Mesothelial cell of epicardium (in vitro differentiated cells): Measurements from ENCODE around the gene RFX3. TPM values are rescaled to one million over a fixed set of nuclear protein-coding genes. Genes with fewer than 3 reads are reported as not detected.

ENCODE experiments used
- DNase-seq, 2 experiments: peaks; one replicate each; pipeline ENCODE4 v3.0.0; 2021; ENCODE audit warnings: low spot score in 2 of 2; ENCODE audit not compliant: unreplicated experiment in 2 of 2
- H3K27ac Mint-ChIP-seq: 2 replicates; pipeline ENCODE4 v1.8.0; 2021; ENCODE audit warnings: mixed read lengths
- H3K27me3 Mint-ChIP-seq: 2 replicates; pipeline ENCODE4 v1.8.0; 2021; ENCODE audit warnings: low read depth, mixed read lengths
- H3K36me3 Mint-ChIP-seq: 2 replicates; pipeline ENCODE4 v1.8.0; 2021; ENCODE audit warnings: mixed read lengths
- H3K4me1 Mint-ChIP-seq: 2 replicates; pipeline ENCODE4 v1.8.0; 2021; ENCODE audit warnings: mixed read lengths
- H3K4me3 Mint-ChIP-seq: 2 replicates; pipeline ENCODE4 v1.8.0; 2021; ENCODE audit warnings: mild to moderate bottlenecking, moderate library complexity, mixed read lengths
- H3K9me3 Mint-ChIP-seq: 2 replicates; pipeline ENCODE4 v1.8.0; 2021; ENCODE audit warnings: mixed read lengths
- total RNA-seq: library from RNA; stranded (reverse); gene quantifications from 3 replicates; pipeline ENCODE4 v1.2.1, GENCODE V29; 2021
- TF ChIP-seq, protein P1 (sequence below): fragments of 200-600 bp; sonication (generic); IDR thresholded peaks from one replicate; pipeline ENCODE4 v1.5.0; 2021; ENCODE audit warnings: antibody characterized with exemption; ENCODE audit not compliant: unreplicated experiment

Gene RFX3
- total RNA-seq, 1 donor from 2014 or later = 42.5 TPM

DNA sequence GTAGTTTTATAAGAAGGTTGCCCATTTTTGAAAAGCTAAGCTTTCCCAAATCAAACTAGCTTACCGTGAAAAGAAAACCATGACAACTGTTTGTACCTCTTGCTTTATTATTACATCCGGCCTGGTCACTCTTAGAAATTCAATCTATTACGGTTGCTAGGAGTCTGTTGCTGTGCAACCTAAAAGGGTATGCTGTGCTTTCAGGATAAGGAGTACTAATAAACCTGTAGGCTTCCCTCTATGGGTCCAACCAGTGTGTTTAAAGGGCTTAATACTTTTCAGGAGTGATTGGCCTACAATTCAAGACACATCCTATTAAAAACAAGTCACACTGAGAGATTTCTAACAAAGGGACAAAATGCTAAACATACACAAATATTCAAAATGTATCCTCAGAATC, 27.1 kb downstream of the RFX3 start:
- TF ChIP-seq, protein P1, sequence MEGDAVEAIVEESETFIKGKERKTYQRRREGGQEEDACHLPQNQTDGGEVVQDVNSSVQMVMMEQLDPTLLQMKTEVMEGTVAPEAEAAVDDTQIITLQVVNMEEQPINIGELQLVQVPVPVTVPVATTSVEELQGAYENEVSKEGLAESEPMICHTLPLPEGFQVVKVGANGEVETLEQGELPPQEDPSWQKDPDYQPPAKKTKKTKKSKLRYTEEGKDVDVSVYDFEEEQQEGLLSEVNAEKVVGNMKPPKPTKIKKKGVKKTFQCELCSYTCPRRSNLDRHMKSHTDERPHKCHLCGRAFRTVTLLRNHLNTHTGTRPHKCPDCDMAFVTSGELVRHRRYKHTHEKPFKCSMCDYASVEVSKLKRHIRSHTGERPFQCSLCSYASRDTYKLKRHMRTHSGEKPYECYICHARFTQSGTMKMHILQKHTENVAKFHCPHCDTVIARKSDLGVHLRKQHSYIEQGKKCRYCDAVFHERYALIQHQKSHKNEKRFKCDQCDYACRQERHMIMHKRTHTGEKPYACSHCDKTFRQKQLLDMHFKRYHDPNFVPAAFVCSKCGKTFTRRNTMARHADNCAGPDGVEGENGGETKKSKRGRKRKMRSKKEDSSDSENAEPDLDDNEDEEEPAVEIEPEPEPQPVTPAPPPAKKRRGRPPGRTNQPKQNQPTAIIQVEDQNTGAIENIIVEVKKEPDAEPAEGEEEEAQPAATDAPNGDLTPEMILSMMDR = no peak
- Mint-ChIP-seq H3K9me3 (no peaks in the 10 kb centered on the region), H3K27ac (no peak overlapping the region), H3K36me3 (peaks cover 2% of the 10 kb centered on the region), H3K4me1 (peaks cover 29% of the 10 kb centered on the region), H3K27me3 (no peaks in the 10 kb centered on the region), H3K4me3 (no peak overlapping the region)
- no peak for DNase-seq

DNA sequence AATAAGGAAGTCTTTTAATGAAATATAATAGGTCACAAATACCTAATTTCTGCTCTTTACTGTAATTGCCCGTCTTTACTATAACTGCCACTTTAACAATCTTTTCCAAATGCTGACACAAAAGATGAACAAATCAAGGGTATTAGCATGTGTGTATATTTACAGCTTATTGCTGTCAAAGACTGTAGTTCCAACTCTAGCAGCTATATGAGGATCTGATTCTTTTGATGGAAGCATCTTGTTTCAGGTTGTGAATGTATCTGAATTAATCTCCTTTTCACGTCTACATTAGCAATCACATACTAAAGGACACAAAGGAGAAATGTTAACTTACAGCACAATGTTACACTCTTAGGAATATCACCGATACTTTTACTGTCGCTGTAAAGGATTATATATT, 27.9 kb downstream of the RFX3 start:
- H3K4me1 Mint-ChIP-seq = peaks cover 29% of the 10 kb centered on the region
- H3K4me3 Mint-ChIP-seq = no peak overlapping the region
- no peak for DNase-seq
- no peaks in the 10 kb centered on the region for H3K9me3 Mint-ChIP-seq
- TF ChIP-seq, protein P1 = no peak
- peaks cover 2% of the 10 kb centered on the region for H3K36me3 Mint-ChIP-seq
- H3K27ac Mint-ChIP-seq = no peak overlapping the region
- H3K27me3 Mint-ChIP-seq = no peaks in the 10 kb centered on the region

DNA sequence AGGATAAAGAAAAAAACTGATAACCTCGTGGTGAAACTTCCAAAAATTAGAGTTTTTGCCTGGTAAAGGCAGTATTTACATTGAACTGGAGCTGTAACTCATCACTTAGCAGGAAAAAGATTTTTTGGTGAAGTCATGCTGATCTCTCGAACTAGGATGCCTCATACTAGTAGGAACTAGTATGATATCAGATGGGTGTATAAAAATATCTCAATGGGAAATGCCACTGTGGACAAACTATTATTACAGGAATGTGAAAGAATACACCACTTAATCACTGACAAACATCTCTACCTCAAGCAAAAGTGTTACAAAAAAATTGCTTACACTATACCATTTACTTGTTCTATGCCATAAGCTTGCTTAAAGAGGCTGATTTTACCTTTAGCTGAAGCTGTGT, 28.4 kb downstream of the RFX3 start:
- peaks cover 2% of the 10 kb centered on the region for H3K36me3 Mint-ChIP-seq

DNA sequence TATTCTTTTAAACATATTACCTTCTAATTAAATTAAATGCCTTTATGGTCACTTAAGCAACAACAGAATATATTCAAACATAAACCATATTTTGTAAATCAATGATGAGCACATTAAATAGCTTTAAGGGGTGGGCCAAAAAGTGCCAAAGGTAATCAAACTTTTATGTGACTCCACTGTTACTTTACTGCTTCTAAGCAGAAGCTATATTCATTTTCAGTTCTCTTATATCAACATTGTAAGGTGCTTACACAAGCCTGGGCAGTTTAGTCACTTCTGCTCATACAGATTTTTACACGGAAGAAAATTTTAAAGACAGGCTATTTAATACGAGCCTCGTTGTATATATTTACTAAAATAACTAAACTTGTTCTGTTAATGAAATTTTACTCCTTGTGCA, 29.9 kb downstream of the RFX3 start:
- TF ChIP-seq, protein P1 = no peak
- no peak overlapping the region for H3K4me3 Mint-ChIP-seq
- H3K4me1 Mint-ChIP-seq = peaks cover 29% of the 10 kb centered on the region
- no peak for DNase-seq
- H3K27ac Mint-ChIP-seq = no peak overlapping the region
- H3K36me3 Mint-ChIP-seq = peaks cover 2% of the 10 kb centered on the region
- H3K27me3 Mint-ChIP-seq = no peaks in the 10 kb centered on the region
- H3K9me3 Mint-ChIP-seq = no peaks in the 10 kb centered on the region

More for the DNA sequence above, 28.4 kb downstream of the RFX3 start:
- H3K9me3 Mint-ChIP-seq = no peaks in the 10 kb centered on the region
- no peak overlapping the region for H3K4me3 Mint-ChIP-seq
- H3K4me1 Mint-ChIP-seq = peaks cover 29% of the 10 kb centered on the region
- H3K27ac Mint-ChIP-seq = no peak overlapping the region
- no peak for DNase-seq
- TF ChIP-seq, protein P1 = no peak
- no peaks in the 10 kb centered on the region for H3K27me3 Mint-ChIP-seq

DNA sequence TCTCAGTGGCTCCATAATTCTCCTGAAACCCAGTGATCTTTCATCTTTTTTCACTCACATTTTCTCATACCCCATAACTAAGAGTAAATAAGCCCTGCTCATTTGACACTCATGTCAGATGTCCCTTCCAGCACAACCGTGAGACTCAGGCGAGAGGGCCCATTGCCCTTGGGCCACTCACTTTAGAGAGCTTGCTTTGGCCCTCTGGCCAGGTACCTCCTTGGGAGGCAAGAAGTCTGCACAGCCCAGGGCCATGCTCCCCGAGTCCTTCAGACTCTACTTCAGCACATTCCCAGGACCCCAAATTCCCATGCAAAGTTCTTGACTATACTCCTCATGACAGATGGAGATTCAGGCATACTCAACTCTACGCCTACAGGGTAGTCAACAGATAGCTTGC, 33.6 kb downstream of the RFX3 start:
- H3K27me3 Mint-ChIP-seq = no peaks in the 10 kb centered on the region
- no peak overlapping the region for H3K27ac Mint-ChIP-seq
- H3K4me3 Mint-ChIP-seq = no peak overlapping the region
- no peaks in the 10 kb centered on the region for H3K9me3 Mint-ChIP-seq
- DNase-seq = no peak
- TF ChIP-seq, protein P1 = no peak
- peaks cover 16% of the 10 kb centered on the region for H3K4me1 Mint-ChIP-seq
- H3K36me3 Mint-ChIP-seq = peaks cover 4% of the 10 kb centered on the region

DNA sequence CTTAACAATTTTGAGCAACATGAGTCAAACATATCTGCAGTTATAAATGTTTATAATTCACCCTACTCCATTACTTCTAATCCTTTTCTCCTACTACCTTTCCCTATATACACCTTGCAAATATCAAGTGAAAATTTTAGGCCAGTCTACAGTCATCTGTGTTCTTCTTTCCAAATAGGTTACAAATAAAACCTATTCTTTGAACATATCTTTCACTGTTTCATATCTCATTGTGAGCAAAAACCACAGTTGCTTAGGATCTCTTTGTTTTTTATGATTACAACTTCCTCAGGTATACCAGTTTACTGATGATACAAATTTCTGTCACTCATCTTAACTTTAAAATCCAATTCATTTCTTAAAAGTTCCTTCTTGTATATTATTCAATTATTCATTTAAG, 34.4 kb downstream of the RFX3 start:
- TF ChIP-seq, protein P1 = no peak
- no peaks in the 10 kb centered on the region for H3K27me3 Mint-ChIP-seq
- H3K36me3 Mint-ChIP-seq = peaks cover 4% of the 10 kb centered on the region
- H3K4me3 Mint-ChIP-seq = no peak overlapping the region
- no peak overlapping the region for H3K27ac Mint-ChIP-seq
- H3K4me1 Mint-ChIP-seq = peaks cover 15% of the 10 kb centered on the region
- no peak for DNase-seq
- H3K9me3 Mint-ChIP-seq = no peaks in the 10 kb centered on the region
